CMK (cell line): ENCODE measurements around the gene TTLL11.

Experiments used
- DNase-seq: peaks from one replicate; pipeline ENCODE4 v3.0.0-alpha.2; 2010; ENCODE audit warnings: low read depth

The TTLL11 gene

DNA sequence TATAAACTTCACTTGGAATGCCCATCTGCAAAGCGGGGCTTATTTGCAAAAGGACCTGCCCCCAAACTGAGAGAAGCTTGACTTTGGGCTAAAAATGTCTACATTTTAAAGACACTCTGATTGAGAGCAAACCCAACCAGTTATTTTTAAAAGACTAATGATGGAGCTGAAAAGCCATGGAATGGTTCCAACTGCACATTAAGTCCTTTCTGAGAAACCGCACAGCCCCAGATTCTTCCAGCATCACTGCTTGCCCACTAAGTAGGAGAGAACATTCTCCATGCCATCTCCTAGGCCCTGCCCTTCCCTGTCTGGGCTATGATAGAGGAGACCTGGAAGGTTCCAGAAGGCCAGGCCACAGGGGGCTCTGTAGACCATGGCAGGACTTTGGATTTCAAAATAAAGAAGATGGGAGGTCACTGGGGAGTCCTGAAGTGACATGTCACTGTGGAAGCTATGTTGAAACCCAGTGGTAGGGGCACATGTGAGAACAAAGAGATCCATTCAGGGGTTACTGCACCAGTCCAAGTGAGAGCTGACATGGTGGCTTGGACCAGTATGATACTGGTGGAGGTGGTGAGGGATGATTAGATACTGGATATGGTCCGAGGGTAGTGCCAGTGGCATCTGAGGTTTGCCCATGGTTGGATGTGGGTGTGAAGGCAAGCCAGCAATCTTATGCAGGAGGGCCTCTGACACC lies 262.5 kb downstream of the TTLL11 start:
- DNase-seq, result no peak

DNA sequence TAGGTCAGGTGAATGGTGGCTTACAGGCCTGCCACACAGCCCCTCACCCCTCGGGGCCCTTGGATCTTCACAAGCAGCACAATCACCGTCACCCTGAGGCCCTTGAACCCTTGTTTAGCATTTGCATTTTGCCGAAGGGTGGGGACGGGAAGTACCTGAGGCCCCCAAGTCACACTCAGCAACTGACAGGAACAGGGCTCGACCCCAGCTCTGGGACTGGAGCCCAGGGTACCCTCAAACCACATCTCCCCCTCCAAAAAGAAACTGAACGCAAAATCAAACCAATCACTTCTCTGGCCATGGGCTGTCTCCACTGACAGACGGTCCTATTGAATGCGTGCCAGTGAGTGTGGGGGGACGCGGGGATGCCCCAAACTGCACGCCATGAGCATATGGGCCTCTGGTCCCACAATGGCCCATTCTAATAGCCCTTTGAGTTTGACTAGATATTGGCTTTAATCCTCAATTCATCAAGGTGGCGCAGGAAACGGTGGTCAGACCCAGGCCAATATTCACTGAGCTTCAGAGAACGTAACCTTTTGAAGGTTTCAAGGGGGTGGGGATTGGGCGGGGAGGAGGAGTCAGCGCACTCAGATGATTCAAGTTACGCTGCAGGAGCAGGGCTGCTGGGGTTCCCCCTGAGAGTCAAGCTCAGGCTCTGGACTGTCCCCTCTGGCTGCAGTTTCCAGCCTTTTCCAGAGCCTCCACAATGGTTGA lies 265.7 kb downstream of the TTLL11 start:
- DNase-seq, result no peak

DNA sequence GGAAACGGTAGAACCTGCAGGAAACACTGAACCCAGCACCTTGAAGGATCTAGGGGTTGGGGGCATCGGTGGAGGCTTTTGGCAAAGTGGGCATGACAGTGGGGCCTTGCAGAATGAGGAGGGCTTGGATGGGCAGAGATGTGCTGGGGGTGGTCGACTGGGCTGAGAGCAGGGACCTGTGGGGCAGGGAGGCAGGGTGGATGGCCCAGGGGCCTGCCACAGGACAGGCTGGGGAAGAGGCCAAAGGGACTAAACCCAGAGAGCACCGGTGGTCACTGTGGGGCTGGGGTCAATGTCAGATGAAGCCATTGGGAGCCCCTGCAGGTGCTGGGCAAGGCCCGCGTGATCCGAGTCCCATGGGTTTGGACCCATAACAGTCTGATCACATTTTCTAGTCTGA lies 266.4 kb downstream of the TTLL11 start:
- DNase-seq, result no peak

DNA sequence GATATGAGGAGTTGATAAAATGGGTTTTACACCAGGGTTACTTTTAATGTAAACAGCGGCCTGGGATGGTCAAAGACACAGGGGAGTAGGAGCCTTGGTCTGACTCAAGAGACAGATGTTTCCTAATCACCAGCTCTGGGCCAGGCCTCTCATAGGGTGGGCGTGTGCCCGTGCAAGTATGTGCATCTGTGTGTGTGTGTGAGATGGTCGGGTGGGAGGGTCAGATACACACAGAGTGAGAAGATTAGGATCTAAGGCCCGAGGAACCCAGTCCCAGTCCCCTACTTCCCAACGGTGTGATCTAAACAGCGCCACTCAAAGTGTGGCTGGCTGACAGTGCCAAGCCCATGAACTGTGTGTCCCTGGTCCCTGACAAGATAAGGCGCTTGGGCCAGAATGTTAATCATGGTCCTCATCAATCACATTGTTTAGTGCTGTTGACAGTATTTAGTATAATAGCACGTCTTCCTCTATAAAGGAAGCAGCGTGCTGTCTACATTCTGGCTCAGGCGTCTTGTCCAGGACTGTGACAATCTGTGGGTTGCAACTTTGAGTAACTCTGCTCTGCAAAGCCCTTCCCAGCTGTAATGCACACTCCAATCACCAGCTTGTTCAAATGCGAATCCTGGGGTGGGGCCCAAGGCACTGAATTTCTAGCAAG lies 267.9 kb downstream of the TTLL11 start:
- peak; percentile 74 for DNase-seq

DNA sequence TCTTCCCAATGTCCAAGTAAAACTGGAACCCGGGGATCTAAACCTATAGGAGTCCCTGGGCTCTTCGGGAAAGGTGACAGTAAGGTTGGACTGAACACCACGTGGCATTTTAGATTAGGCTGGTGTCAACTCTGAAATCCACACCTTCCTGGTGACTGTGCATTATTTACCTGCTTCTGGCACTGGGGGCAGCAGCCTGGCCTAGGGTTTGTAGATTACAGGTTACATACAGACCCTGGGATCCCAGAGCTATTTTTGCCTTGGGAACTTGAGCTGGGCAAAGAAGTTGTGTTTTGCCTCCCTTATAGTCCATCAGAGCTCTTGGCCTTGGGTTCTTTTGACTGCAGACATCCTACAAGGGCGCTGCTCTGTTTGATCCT lies 268.5 kb downstream of the TTLL11 start:
- no peak for DNase-seq

DNA sequence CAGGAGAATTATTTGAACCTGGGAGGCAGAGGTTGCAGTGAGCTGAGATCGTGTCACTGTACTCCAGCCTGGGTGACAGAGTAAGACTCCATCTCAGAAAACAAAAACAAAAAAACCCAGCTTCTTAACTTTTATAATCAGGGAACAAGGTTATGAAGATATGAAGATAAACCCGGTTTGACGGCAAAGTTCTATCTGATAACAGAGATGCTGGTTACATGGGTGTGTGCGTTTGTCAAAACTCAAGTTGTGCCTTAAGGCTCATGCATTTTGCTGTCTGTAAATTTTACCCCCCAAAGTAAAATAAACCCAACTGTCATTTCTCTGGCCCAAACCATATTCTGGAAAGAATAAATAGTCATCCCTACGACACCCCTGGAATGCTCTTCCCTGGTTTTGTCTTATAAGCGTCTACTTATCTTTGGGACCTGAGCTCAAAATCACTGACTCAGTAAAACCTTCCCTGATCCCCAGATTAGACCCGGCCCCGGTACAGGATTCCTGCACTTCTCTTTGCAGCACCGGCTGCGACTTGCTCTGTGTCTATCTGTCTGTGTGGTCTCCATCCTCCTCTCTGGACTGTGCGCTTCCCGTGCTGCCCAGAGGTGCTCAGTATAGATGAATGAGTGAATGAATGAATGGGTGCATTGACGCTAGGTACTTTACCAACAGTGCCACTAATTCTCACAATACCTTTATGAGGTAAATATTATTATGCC lies 269.5 kb downstream of the TTLL11 start:
- DNase-seq, result no peak

DNA sequence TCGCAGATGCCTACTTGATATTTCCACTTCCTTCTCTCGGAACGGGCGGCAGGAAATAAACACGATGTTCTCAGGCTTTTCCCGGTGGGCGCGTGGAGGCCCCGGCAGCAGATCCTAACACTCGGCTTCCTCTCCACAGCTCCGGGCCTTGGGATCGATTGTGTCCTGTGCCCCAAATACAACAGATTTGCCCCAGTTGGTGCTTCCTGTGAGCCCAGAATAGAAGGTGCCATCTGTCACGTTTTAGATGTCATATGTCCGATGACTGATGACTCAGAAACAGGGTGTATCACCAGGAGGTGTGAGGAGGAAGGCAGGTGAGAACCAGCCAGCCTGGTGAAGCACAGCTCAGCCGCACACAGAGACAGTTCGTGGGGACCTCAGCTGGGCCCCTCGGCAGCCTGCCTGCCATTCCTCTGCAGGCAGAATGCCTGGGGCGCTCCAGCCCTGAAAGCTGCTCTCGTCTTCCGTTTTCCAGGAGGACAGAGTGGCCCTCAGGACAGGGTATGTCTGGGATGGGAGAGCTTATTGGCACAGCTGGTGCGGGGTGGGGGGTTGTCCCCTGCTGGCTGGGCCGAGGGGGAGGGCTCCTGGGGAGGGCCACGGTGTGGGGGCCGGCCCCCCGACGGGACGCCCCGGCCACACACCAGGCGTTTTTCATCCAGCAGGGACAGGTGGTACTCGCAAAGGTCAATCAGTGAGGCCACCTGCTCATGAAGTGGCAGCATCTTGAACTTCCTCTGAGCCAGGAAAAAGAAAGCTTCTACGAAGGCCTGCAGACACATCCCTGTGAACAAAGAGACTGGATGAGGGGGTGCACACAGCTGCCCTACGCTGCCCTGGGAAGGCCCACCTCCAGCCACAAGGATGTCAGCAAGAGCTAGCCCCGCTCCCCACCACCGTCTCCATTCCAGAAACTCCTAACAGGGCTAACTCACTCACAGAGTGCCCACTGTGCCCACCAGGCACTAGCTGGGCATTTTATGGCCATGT lies 270.7 kb downstream of the TTLL11 start:
- DNase-seq, result no peak

DNA sequence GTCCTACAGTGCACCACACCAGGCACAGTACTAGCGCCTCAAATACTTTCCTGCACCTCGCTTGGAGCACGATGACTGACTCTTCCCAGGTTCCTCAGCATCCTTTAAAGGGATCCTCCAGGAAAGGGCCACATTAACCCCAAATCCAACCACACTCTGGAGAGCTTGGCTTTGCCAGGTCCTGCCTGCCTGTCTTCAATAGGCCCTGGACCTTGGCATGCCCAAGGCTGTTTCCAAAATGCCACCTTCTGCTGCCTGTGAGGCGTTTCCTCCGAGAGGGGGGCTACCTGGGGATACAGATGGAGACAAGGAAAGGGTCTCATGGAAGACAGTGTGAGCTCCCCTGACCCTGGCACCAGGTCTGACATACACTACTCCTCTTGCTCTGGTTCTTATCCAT lies 271.8 kb downstream of the TTLL11 start:
- no peak for DNase-seq

DNA sequence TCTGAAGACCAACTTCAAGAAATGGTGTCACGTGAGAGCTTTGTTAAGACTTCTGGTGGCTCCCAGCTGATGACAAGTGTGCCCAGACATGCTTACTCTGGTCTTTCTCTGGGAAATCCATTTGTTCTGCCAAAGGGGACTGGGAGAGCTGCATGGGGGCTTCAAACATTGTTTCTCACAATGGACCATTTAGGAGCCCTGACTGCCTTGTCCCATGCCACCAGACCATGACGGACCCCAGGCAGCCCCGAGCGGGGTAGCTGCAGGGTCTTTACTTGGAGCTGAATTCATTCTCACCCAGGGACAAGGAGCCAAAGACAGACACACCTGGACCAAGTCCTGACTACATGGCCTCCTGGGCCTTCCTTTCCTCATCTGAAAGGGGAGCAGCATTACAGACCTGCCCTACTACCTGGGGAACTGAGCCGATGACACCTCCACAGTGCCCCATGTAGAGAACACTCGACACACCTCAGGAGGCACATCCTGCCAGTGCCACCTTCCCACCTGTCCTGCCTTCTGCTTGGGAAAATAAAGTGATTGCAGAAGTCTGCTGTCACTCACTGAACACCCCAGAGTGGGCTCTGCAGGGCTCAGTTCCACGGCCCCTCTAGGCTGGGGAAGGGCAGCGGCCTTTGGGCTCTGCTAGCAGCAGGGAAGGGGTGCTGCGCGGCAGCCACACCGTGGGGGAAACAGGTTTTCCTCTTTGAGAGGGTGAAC lies 272.7 kb downstream of the TTLL11 start:
- no peak for DNase-seq

DNA sequence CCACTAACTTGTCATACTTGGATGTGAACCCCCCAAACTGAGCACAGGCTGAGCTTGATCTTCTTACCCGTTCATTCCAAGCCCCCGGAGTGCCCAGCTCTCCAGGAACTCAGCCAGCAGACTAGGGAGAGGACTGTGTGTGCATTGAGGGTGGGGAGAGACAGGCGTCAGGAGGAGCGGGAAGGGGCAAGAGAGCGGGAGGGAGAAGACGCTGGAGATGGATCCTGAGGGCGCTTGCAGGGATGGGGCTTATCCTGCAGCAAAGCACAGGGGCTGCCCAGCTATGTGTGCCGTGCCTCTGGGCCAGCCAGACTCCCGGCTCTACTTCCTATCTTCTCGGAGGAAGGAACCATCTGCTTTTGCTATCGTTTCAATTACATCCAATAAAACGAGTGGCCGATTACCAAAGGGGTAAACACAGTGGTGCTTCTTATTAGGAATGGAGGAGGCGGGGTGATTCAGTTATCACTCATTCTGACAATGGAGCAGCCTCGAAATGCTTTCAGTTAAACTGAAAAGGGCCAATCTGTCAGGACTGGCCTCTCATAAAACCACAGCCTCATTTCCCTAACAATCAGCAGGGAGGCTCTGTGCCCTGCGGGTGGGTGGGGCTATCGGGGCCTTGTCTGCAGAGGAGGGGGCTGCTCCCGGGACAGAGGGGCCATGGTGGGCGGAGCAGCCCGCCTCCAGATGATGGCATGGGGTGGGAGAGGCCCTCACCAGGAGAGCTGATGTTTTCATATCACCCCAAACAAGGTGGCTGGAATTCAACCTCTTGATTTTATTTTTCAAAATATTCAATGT lies 273.5 kb downstream of the TTLL11 start:
- peak; percentile 31 for DNase-seq

DNA sequence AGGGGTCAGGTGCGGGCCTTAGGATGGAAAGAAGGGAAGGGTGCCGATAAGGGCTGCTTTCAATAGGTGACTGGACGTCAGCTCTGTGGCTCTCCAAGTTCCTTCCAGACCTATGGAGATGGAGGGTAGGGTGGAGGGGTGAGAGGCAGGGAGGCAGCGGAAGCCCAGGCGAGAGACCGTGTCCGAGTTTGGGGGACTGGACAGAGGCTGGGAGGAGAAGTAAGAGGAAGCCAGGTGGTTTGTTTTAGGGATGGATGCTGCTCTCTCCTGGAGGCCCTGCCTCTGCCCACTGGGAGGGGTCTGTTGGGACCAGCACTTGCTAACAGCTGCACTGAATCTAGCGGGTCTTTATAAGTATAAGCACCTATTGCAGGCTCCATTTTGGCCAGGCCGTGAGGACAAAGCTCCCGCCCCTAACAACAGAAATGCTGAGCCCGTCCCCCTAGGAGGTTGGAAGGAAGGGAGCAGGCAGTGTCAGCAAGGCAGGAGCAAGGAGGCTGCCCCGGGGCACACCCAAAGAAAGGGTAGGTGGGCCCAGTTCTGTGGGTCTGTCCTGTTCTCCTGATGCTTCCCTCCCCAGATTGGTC lies 274.2 kb downstream of the TTLL11 start:
- DNase-seq, result no peak

DNA sequence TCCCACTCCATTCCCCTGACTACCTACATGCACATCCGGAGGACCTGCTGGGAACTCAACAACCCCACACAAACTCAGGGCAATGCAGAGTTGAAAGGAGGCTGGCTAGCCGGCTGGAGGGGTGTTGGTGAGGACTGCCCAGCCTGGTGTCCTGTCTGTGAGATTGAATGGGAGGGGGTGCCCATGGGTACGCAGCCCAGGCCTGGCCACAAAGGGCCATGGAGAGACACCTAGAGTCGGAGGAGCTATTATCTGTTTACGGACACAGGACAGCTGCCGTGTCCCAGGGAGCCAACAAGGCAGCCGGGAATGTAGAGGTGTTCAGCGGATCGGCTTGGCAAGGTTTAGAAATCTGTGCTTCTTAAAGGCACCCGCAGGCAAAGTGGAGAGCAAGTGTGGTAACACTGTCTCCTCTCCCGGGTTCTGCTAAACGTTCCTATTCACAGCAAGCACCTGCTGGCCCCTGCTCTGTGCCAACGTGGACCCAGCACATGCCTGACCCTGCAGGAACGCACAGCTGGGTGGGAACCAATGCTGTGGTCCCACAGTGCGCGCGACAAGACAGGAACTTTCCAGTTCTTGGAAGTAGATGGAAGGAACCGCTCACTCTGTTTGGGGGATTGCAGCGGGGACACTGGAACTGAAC lies 275.0 kb downstream of the TTLL11 start:
- no peak for DNase-seq

DNA sequence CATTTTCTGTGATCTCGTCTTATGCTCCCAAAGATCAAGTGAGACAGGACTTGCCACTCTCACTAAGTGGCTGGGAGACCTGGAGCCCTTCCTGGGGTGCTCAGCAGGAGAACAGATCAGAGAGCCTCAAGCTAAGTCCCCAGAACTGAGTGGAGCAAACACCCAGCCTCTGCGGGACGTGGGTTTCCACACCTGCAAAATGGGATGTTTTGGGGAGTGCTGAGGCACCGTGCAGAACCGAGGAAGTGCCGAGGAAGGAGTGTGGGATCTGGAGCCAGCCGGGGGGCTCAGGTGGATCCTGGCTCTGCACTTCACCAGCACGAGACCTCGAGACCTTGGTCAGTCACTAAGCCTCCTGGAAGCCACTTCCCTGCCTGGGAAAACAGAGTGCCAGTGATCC lies 275.6 kb downstream of the TTLL11 start:
- no peak for DNase-seq

DNA sequence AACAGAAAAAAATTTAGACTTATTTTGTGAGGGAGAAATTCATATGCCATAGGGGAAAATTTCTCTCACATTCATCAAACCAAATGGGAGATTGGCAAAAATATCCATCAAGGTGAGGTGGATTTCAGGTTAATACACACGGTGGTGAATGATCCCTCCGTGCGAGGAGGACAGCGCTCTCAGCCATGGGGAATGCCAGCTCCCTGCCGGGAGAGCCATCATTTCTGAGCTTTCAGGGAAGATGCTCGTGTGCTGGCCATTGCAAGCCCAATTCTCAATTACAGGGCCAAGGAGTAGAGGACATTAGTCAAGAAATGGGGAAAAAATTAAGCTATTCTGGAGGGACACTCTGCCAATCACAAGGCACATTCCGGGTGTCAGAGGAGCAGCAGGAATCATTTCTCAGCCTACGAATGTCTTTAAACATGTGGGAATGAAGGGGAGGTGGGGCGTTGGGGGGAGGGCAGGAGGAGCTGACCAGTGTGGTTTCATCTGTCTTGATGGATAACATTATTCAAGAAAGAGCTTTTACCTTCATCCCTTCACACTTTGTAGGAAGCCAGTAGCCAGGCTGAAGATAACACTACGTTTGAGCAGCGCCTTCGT lies 276.2 kb downstream of the TTLL11 start:
- DNase-seq, result no peak

DNA sequence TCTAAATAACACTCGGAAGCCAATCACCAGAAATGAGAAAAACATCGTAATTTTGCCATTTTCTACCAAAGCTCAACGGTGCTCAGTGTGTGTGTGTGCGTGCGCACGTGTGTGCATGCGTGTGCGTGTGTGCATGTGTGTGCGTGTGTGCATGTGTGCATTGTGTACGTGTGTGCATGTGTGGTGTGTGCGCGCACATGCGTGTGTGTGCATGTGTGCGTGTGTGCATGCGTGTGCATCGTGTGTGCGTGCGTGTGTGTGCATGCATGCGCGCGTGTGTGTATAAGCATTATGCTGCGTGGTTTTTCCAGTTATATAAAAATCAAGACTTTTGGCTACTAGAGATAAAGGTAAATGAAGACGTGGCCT lies 276.7 kb downstream of the TTLL11 start:
- no peak for DNase-seq

DNA sequence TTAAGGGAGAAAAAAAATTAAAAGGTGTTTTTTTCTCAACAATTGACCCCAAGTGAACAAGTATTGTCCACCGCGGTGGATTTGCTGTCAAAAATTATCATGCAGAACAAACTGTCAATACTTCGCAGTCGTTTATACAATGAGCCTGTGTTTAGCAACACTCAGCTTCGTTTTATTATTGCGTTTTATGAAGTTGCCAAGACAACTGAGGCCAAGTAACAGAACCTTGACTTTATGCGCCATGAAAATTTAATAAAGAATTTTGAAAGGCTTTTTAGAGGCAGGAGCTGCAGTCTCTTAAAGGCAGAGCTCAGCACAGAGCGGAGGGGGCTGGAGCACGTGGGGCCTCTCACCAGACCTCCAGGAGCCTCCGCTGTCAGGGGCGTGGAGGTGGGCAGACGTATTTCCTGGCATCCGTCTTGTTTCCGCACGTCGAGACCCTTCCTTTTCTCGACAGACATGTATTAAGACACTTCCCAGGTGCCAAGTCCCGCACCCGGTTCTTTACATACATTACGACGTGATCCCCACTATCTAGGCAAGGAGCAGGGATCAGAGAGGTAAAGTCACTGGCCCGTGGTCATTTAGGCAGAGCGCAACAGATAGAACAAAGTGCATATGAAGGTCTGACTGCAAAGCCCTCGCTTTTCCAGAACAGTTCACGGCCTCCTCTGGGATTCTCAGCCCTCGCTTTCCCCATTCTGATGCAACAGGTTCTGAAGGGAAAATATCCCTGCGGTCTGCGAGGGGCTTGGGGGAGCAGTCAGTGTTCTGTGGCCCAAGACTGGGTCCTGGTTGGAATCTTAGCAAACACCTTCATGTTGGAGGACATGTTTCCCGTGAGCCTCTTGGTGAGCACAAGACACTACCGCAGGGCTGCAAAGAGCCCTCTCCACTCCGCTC lies 277.3 kb downstream of the TTLL11 start:
- no peak for DNase-seq

DNA sequence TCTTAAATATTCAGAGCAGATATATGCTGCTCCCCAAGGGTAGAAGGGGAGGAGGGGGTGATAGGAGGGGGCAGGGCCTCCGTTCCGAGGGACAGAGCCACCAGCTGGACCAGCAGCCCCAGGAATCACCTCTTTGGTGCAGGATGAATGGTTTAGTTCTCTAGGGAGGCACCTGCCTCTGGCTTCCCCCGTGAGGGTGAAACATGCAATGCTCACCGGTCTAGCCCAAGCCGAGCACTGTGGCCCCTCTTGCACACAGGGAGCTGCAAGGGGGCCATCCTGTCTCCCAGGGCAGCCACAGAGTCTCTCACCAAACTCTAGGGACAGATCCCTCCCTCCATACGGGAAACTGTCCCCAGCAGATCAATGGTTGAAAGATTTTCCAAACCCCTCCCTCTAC lies 278.0 kb downstream of the TTLL11 start:
- no peak for DNase-seq

DNA sequence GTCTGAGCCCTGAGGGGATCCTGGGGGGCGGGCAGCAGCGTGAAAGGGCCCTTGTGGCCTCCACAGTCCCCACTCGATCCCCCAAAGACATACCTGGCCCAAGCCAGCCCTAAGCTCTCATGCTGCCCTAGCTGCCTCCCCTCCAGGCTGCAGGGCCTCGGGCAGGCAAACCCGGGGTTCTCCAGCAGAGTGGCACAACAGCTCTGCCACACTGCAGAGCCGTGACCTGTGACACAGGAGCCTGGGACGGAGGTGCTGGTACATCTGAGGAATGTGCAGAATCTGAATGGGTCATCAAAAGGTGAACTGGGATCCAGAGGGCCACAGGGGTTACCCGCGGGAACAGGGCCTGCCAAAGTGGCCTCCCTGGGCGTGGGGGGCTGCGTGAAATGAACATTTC lies 278.5 kb downstream of the TTLL11 start:
- DNase-seq, result no peak
